ENCODE results near the gene EHD4. TPM values are rescaled to one million over a fixed set of nuclear protein-coding genes. Genes with fewer than 3 reads are reported as not detected.

EHD4 gene
- total and polyA plus RNA-seq, 2 donors (not counting 1 experiment from before 2014, with no cell fraction given), result 19.3 to 22.0 TPM

GRCh38 chr15:41888662-41889253 lies 83.6 kb downstream of the EHD4 start:
- no peaks in the 10 kb centered on the region for H3K79me2 ChIP-seq (ENCODE audit: control insufficient read depth, insufficient read depth, low read length)
- H3K4me1 ChIP-seq (ENCODE audit: control insufficient read depth, extremely low read depth, insufficient read depth, low read length), result no peaks in the 10 kb centered on the region
- H3K9me3 ChIP-seq (ENCODE audit: control insufficient read depth, insufficient read depth, low read depth, low read length), result no peaks in the 10 kb centered on the region
- no peak overlapping the region for H3K27ac ChIP-seq (ENCODE audit: insufficient read depth, low read length)
- no peak overlapping the region for H3K4me2 ChIP-seq (ENCODE audit: extremely low read depth, insufficient read depth, low read length)
- H3K9ac ChIP-seq (ENCODE audit: insufficient read depth, low read length), result no peak overlapping the region
- H3K4me3 ChIP-seq (replicated peaks in 1 of 4; ENCODE audit: control extremely low read depth in 1 of 4, insufficient read depth in 1 of 4, low read depth in 3 of 4, low read length in 4 of 4), result no peak overlapping the region
- H3K36me3 ChIP-seq (ENCODE audit: control insufficient read depth, insufficient read depth, low read length), result no peaks in the 10 kb centered on the region
- no peaks in the 10 kb centered on the region for H3K27me3 ChIP-seq (ENCODE audit: control insufficient read depth, insufficient read depth, low read length)
- H2AFZ ChIP-seq (ENCODE audit: low read length), result no peak overlapping the region
- TF ChIP-seq CTCF (conservative IDR thresholded peaks at IDR 0.05 in 1 of 2, IDR thresholded peaks at IDR 0.05 in 1 of 2; ENCODE audit: low read depth in 1 of 2, low read length in 2 of 2) (no peak), EZH2 (IDR thresholded peaks at IDR 0.05; ENCODE audit: low read length, missing control alignments) (no peak)
- no peak for DNase-seq (ENCODE audit: low read depth in 2 of 2)
- no peaks in the 10 kb centered on the region for H4K20me1 ChIP-seq (ENCODE audit: control insufficient read depth, extremely low read depth, insufficient read depth, low read length)

DNA sequence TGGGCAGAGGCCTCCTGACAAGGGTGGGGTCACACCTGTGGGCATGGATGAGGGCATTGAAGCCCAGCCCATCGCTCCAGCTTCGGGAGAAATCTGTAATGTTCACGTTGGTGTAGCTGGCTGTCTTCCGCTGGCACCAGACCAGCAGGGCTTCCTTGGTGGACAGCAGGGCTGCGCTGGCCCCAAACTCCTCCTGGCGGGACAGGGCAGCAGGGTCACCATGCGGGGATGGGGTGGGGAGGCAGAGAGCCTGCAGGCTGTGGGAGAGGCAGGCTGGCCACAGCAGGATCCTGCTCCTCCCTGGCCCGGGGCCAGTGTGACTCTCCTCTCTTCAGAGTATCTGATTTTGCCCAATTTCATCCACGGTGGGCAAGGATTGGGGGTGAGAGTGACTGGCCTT lies 84.5 kb downstream of the EHD4 start:
- H3K36me3 ChIP-seq (ENCODE audit: control insufficient read depth, insufficient read depth, low read length), result no peaks in the 10 kb centered on the region
- no peak for DNase-seq (ENCODE audit: low read depth in 2 of 2)

DNA sequence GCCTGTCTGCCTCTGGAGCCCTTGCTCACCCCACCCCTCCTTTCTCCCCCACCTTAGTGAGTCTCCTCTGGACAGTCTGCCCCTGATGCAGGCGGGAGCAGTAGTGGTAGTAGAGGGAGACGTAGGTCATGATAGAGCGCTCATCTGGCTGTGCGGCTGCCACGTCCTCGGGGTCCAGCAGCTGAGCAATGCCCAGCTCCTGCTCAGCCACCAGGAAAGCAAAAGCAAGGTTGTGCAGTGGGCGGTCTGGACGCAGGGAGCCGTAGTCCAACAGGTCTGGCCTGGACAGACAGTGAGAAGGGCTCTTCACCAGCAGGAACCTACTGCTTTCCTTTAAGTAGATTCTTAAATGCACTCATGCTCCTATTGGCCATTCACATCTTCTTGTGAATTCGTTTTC lies 85.2 kb downstream of the EHD4 start:
- H3K27ac ChIP-seq (ENCODE audit: insufficient read depth, low read length), result no peak overlapping the region
- no peaks in the 10 kb centered on the region for H3K79me2 ChIP-seq (ENCODE audit: control insufficient read depth, insufficient read depth, low read length)
- H3K9me3 ChIP-seq (ENCODE audit: control insufficient read depth, insufficient read depth, low read depth, low read length), result no peaks in the 10 kb centered on the region
- no peak overlapping the region for H3K4me3 ChIP-seq (replicated peaks in 1 of 4; ENCODE audit: control extremely low read depth in 1 of 4, insufficient read depth in 1 of 4, low read depth in 3 of 4, low read length in 4 of 4)
- H3K27me3 ChIP-seq (ENCODE audit: control insufficient read depth, insufficient read depth, low read length), result no peaks in the 10 kb centered on the region
- H3K4me1 ChIP-seq (ENCODE audit: control insufficient read depth, extremely low read depth, insufficient read depth, low read length), result no peaks in the 10 kb centered on the region
- no peak overlapping the region for H2AFZ ChIP-seq (ENCODE audit: low read length)
- H4K20me1 ChIP-seq (ENCODE audit: control insufficient read depth, extremely low read depth, insufficient read depth, low read length), result no peaks in the 10 kb centered on the region
- TF ChIP-seq EZH2 (IDR thresholded peaks at IDR 0.05; ENCODE audit: low read length, missing control alignments), result no peak
- TF ChIP-seq CTCF (conservative IDR thresholded peaks at IDR 0.05 in 1 of 2, IDR thresholded peaks at IDR 0.05 in 1 of 2; ENCODE audit: low read depth in 1 of 2, low read length in 2 of 2), result no peak
- H3K36me3 ChIP-seq (ENCODE audit: control insufficient read depth, insufficient read depth, low read length), result no peaks in the 10 kb centered on the region
- DNase-seq (ENCODE audit: low read depth in 2 of 2), result no peak
- no peak overlapping the region for H3K4me2 ChIP-seq (ENCODE audit: extremely low read depth, insufficient read depth, low read length)
- H3K9ac ChIP-seq (ENCODE audit: insufficient read depth, low read length), result no peak overlapping the region

More for the DNA sequence above, 84.5 kb downstream of the EHD4 start:
- Histone ChIP-seq H3K79me2 (ENCODE audit: control insufficient read depth, insufficient read depth, low read length) (no peaks in the 10 kb centered on the region), H3K9me3 (ENCODE audit: control insufficient read depth, insufficient read depth, low read depth, low read length) (no peaks in the 10 kb centered on the region), H3K9ac (ENCODE audit: insufficient read depth, low read length) (no peak overlapping the region), H2AFZ (ENCODE audit: low read length) (no peak overlapping the region), H3K4me3 (replicated peaks in 1 of 4; ENCODE audit: control extremely low read depth in 1 of 4, insufficient read depth in 1 of 4, low read depth in 3 of 4, low read length in 4 of 4) (no peak overlapping the region), H3K4me1 (ENCODE audit: control insufficient read depth, extremely low read depth, insufficient read depth, low read length) (no peaks in the 10 kb centered on the region), H3K4me2 (ENCODE audit: extremely low read depth, insufficient read depth, low read length) (no peak overlapping the region), H3K27me3 (ENCODE audit: control insufficient read depth, insufficient read depth, low read length) (no peaks in the 10 kb centered on the region), H3K27ac (ENCODE audit: insufficient read depth, low read length) (no peak overlapping the region), H4K20me1 (ENCODE audit: control insufficient read depth, extremely low read depth, insufficient read depth, low read length) (no peaks in the 10 kb centered on the region)
- no peak for TF ChIP-seq CTCF (conservative IDR thresholded peaks at IDR 0.05 in 1 of 2, IDR thresholded peaks at IDR 0.05 in 1 of 2; ENCODE audit: low read depth in 1 of 2, low read length in 2 of 2)
- no peak for TF ChIP-seq EZH2 (IDR thresholded peaks at IDR 0.05; ENCODE audit: low read length, missing control alignments)

Data from fibroblast of lung (primary cell).